Measurements from ENCODE around the gene TENM4.
A peak's percentile ranks its signal among the peaks of the same experiment; 100 is the strongest.

TENM4 gene

GRCh38 chr11:79055856-79056631, 384.8 kb downstream of the TENM4 start:
- DNase-seq (ENCODE audit: low read depth) = peak; percentile 80

- DNase-seq (ENCODE audit: low read depth) = no peak
Observed at GRCh38 chr11:79054636-79055035, 386.2 kb downstream of the TENM4 start.

GRCh38 chr11:79052544-79052943, 388.3 kb downstream of the TENM4 start:
- no peak for DNase-seq (ENCODE audit: low read depth)

GRCh38 chr11:79050786-79051185, 390.0 kb downstream of the TENM4 start:
- no peak for DNase-seq (ENCODE audit: low read depth)

GRCh38 chr11:79049741-79050179, 391.1 kb downstream of the TENM4 start:
- DNase-seq (ENCODE audit: low read depth) = no peak

- DNase-seq (ENCODE audit: low read depth) = no peak
Observed at GRCh38 chr11:79047980-79048379, 392.9 kb downstream of the TENM4 start.

GRCh38 chr11:79047321-79047720, 393.5 kb downstream of the TENM4 start:
- DNase-seq (ENCODE audit: low read depth) = no peak

- DNase-seq (ENCODE audit: low read depth) = no peak
Observed at GRCh38 chr11:79046366-79046765, 394.5 kb downstream of the TENM4 start.

- DNase-seq (ENCODE audit: low read depth) = no peak
Observed at GRCh38 chr11:79045800-79046304, 395.0 kb downstream of the TENM4 start.

GRCh38 chr11:79045018-79045799, 395.6 kb downstream of the TENM4 start:
- no peak for DNase-seq (ENCODE audit: low read depth)

GRCh38 chr11:79044201-79044600, 396.6 kb downstream of the TENM4 start:
- no peak for DNase-seq (ENCODE audit: low read depth)

GRCh38 chr11:79043726-79044125, 397.1 kb downstream of the TENM4 start:
- DNase-seq (ENCODE audit: low read depth) = no peak

- no peak for DNase-seq (ENCODE audit: low read depth)
Observed at GRCh38 chr11:79042824-79043223, 398.0 kb downstream of the TENM4 start.

- DNase-seq (ENCODE audit: low read depth) = no peak
Observed at GRCh38 chr11:79040348-79040747, 400.5 kb downstream of the TENM4 start.

- no peak for DNase-seq (ENCODE audit: low read depth)
Observed at GRCh38 chr11:79039122-79039521, 401.7 kb downstream of the TENM4 start.

- DNase-seq (ENCODE audit: low read depth) = no peak
Observed at GRCh38 chr11:79035881-79036280, 404.9 kb downstream of the TENM4 start.

GRCh38 chr11:79033833-79034232, 407.0 kb downstream of the TENM4 start:
- DNase-seq (ENCODE audit: low read depth) = no peak

- no peak for DNase-seq (ENCODE audit: low read depth)
Observed at GRCh38 chr11:79030448-79030847, 410.4 kb downstream of the TENM4 start.

GRCh38 chr11:79028225-79028624, 412.6 kb downstream of the TENM4 start:
- no peak for DNase-seq (ENCODE audit: low read depth)

GRCh38 chr11:79026803-79027445, 413.9 kb downstream of the TENM4 start:
- DNase-seq (ENCODE audit: low read depth) = no peak

- no peak for DNase-seq (ENCODE audit: low read depth)
Observed at GRCh38 chr11:79025622-79026021, 415.2 kb downstream of the TENM4 start.

GRCh38 chr11:79025097-79025496, 415.7 kb downstream of the TENM4 start:
- no peak for DNase-seq (ENCODE audit: low read depth)

GRCh38 chr11:79022265-79022664, 418.6 kb downstream of the TENM4 start:
- no peak for DNase-seq (ENCODE audit: low read depth)
